GM23338 (cell line): ENCODE measurements around the gene PPIP5K2. TPM values are rescaled to one million over a fixed set of nuclear protein-coding genes. Genes with fewer than 3 reads are reported as not detected.

Experiments
- ATAC-seq: fragments of 200-7000 bp; cut with Tn5 transposase; 3 replicates; pipeline ENCODE4 v1.9.1; 2020
- DNase-seq: peaks from one replicate; pipeline ENCODE4 v3.0.0-alpha.2; 2015; ENCODE audit warnings: low spot score
- H2AFZ ChIP-seq: fragments of 200-600 bp; sonication (generic); 2 replicates; pipeline ENCODE4 v1.8.0; 2016; ENCODE audit warnings: antibody characterized with exemption, mild to moderate bottlenecking, moderate library complexity
- H3F3A ChIP-seq: fragments of 200-600 bp; sonication (generic); replicated peaks from 2 replicates; pipeline ENCODE4 v1.8.0; 2017; ENCODE audit warnings: antibody characterized with exemption, mixed run types, low read depth
- H3K27ac ChIP-seq: fragments of 200-600 bp; sonication (generic); 2 replicates; pipeline ENCODE4 v1.6.1; 2016; ENCODE audit warnings: low read depth
- H3K27me3 ChIP-seq: fragments of 200-600 bp; sonication (generic); 2 replicates; pipeline ENCODE4 v1.8.0; 2016; ENCODE audit warnings: mild to moderate bottlenecking, mixed run types, moderate library complexity; ENCODE audit not compliant: insufficient read depth
- H3K36me3 ChIP-seq: fragments of 200-600 bp; sonication (generic); 2 replicates; pipeline ENCODE4 v1.8.0; 2016; ENCODE audit warnings: mild to moderate bottlenecking; ENCODE audit not compliant: insufficient read depth
- H3K4me1 ChIP-seq: fragments of 200-600 bp; sonication (generic); 2 replicates; pipeline ENCODE4 v1.8.0; 2016; ENCODE audit warnings: mild to moderate bottlenecking, moderate library complexity; ENCODE audit not compliant: insufficient read depth
- H3K4me2 ChIP-seq: fragments of 200-600 bp; sonication (generic); 2 replicates; pipeline ENCODE4 v1.7.1; 2017; ENCODE audit warnings: mixed run types
- H3K4me3 ChIP-seq: fragments of 200-600 bp; sonication (generic); 2 replicates; pipeline ENCODE4 v1.6.1; 2016; ENCODE audit warnings: mixed run types
- H3K79me2 ChIP-seq: fragments of 200-600 bp; sonication (generic); replicated peaks from 2 replicates; pipeline ENCODE4 v1.8.0; 2017; ENCODE audit warnings: mild to moderate bottlenecking; ENCODE audit not compliant: insufficient read depth
- H3K9me2 ChIP-seq: fragments of 200-600 bp; sonication (generic); 2 replicates; pipeline ENCODE4 v1.8.0; 2017; ENCODE audit not compliant: insufficient read depth
- H4K20me1 ChIP-seq: fragments of 200-600 bp; sonication (generic); replicated peaks from 2 replicates; pipeline ENCODE4 v1.8.0; 2017; ENCODE audit warnings: mild to moderate bottlenecking; ENCODE audit not compliant: insufficient read depth
- H3K27ac Mint-ChIP-seq: 2 replicates; pipeline ENCODE4 v1.8.0; 2020; ENCODE audit warnings: inconsistent platforms, mild to moderate bottlenecking, moderate library complexity, mixed read lengths
- H3K27me3 Mint-ChIP-seq: 3 replicates; pipeline ENCODE4 v1.8.0; 2022; ENCODE audit warnings: low read depth, mild to moderate bottlenecking, moderate library complexity, mixed read lengths, inconsistent platforms; ENCODE audit not compliant: insufficient read depth, poor library complexity
- H3K36me3 Mint-ChIP-seq: 3 replicates; pipeline ENCODE4 v1.8.0; 2021; ENCODE audit warnings: low read depth, mild to moderate bottlenecking, inconsistent platforms, moderate library complexity, mixed read lengths
- H3K4me1 Mint-ChIP-seq: 3 replicates; pipeline ENCODE4 v1.8.0; 2020; ENCODE audit warnings: mild to moderate bottlenecking, inconsistent platforms, mixed read lengths
- H3K4me3 Mint-ChIP-seq: 3 replicates; pipeline ENCODE4 v1.8.0; 2021; ENCODE audit warnings: moderate library complexity, mild to moderate bottlenecking, inconsistent platforms, mixed read lengths
- H3K9me3 Mint-ChIP-seq: 3 replicates; pipeline ENCODE4 v1.8.0; 2020; ENCODE audit warnings: moderate library complexity, mild to moderate bottlenecking, inconsistent platforms, mixed read lengths
- CREB1 ChIP-seq: fragments of 250-450 bp; sonication (Bioruptor Pico); IDR thresholded peaks from 2 replicates; pipeline ENCODE4 v1.5.0; 2020; ENCODE audit warnings: low read depth, mild to moderate bottlenecking, moderate library complexity
- EZH2 ChIP-seq: fragments of 200-600 bp; sonication (generic); IDR thresholded peaks from one replicate; pipeline ENCODE4 v1.8.0; 2017; ENCODE audit warnings: antibody characterized with exemption, mild to moderate bottlenecking, low read depth; ENCODE audit not compliant: unreplicated experiment
- EZH2phosphoT487 ChIP-seq: fragments of 200-600 bp; sonication (generic); IDR thresholded peaks from one replicate; pipeline ENCODE4 v1.8.1; 2018; ENCODE audit warnings: antibody characterized with exemption; ENCODE audit not compliant: unreplicated experiment
- JUNB ChIP-seq: IDR thresholded peaks from one replicate; pipeline ENCODE4 v1.6.1; 2016; ENCODE audit warnings: antibody characterized with exemption; ENCODE audit not compliant: unreplicated experiment
- NANOG ChIP-seq: IDR thresholded peaks from 2 replicates; pipeline ENCODE4 v1.6.1; 2016; ENCODE audit warnings: antibody characterized with exemption, borderline replicate concordance
- POLR2AphosphoS5 ChIP-seq: IDR thresholded peaks from 2 replicates; pipeline ENCODE4 v1.6.1; 2016; ENCODE audit warnings: antibody characterized with exemption, low read depth
- ZNF114 ChIP-seq: fragments of 250-450 bp; sonication (Bioruptor Pico); IDR thresholded peaks from 2 replicates; pipeline ENCODE4 v1.5.0; 2020; ENCODE audit warnings: mild to moderate bottlenecking, moderate library complexity
- ZNF331 ChIP-seq: fragments of 250-450 bp; sonication (Bioruptor Pico); IDR thresholded peaks from 2 replicates; pipeline ENCODE4 v1.5.0; 2020; ENCODE audit warnings: low read depth, mild to moderate bottlenecking, moderate library complexity
- polyA plus RNA-seq: library from polyadenylated mRNA; unstranded; fragments of >200 nt; fragmentation: Nextera tagmentation; extraction: Ambion mirVana; gene quantifications from 2 replicates; pipeline ENCODE4 v1.2.1, GENCODE V29; 2016
- total RNA-seq: library from RNA; depleted of rRNA; stranded (reverse); fragments of >200 nt; shearing (Covaris generic); gene quantifications from 2 replicates; pipeline ENCODE4 v1.2.3, GENCODE V29; 2014
- TF ChIP-seq, protein P1 (sequence below): IDR thresholded peaks from one replicate; pipeline ENCODE4 v1.6.1; 2018; ENCODE audit warnings: antibody characterized with exemption; ENCODE audit not compliant: unreplicated experiment
- TF ChIP-seq, protein P2 (sequence below), 2 experiments: fragments of 200-600 bp in 1 of 2; sonication (generic) in 1 of 2; conservative IDR thresholded peaks; 2 replicates each; pipeline versions ENCODE4 v1.5.1 to v1.6.1; 2016 to 2017; ENCODE audit warnings: antibody characterized with exemption in 2 of 2, low read depth in 2 of 2, mild to moderate bottlenecking in 2 of 2, moderate library complexity in 1 of 2
- TF ChIP-seq, protein P3 (sequence below): fragments of 250-450 bp; sonication (Bioruptor Pico); IDR thresholded peaks from 2 replicates; pipeline ENCODE4 v1.5.0; 2020; ENCODE audit warnings: mild to moderate bottlenecking, moderate library complexity
- TF ChIP-seq, protein P4 (sequence below): IDR thresholded peaks from 2 replicates; pipeline ENCODE4 v1.6.1; 2016; ENCODE audit warnings: antibody characterized with exemption

The PPIP5K2 gene
- total and polyA plus RNA-seq, 2 experiments from 2014 or later, result 41.7 to 45.4 TPM

DNA sequence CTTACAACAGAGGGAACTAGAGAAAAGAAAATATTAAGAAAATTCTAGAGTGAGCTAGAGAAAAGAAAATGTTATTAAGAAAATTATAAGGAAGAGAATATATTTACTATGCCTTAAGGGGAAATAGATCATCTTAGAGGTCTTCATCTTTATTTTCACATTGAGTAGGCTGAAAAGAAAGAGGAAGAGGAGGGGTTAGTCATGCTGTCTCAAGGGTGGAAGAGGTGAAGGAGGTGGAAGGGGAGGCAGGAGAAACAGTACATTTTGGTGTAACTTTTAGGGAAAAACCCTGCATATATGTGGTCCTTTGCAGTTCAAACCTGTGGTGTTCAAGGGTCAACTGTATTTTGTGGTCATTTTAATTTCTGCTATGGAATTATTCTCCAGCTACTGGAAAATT, 46.6 kb downstream of the PPIP5K2 start (continued):
- TF ChIP-seq, protein P1, sequence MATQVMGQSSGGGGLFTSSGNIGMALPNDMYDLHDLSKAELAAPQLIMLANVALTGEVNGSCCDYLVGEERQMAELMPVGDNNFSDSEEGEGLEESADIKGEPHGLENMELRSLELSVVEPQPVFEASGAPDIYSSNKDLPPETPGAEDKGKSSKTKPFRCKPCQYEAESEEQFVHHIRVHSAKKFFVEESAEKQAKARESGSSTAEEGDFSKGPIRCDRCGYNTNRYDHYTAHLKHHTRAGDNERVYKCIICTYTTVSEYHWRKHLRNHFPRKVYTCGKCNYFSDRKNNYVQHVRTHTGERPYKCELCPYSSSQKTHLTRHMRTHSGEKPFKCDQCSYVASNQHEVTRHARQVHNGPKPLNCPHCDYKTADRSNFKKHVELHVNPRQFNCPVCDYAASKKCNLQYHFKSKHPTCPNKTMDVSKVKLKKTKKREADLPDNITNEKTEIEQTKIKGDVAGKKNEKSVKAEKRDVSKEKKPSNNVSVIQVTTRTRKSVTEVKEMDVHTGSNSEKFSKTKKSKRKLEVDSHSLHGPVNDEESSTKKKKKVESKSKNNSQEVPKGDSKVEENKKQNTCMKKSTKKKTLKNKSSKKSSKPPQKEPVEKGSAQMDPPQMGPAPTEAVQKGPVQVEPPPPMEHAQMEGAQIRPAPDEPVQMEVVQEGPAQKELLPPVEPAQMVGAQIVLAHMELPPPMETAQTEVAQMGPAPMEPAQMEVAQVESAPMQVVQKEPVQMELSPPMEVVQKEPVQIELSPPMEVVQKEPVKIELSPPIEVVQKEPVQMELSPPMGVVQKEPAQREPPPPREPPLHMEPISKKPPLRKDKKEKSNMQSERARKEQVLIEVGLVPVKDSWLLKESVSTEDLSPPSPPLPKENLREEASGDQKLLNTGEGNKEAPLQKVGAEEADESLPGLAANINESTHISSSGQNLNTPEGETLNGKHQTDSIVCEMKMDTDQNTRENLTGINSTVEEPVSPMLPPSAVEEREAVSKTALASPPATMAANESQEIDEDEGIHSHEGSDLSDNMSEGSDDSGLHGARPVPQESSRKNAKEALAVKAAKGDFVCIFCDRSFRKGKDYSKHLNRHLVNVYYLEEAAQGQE, result no peak
- no peak for TF ChIP-seq POLR2AphosphoS5

DNA sequence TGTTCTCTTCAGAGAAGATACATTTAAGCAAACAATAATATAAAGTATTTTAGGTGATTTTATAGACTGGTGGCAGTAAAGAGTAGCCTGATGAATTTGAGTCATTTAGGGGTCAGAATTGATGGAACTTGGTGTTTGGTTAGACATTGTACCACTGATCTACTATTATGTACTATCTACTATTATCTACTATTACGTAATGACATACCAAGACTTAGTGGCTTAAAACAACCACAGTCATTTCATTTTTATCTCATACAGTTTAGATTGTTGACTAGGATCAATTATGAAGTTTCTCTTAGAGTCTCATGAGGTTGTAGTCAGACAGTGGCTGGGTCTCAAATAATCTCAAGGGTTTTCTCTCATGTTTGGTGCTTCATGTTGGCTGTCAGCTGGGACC, 54.0 kb downstream of the PPIP5K2 start:
- H3K36me3 Mint-ChIP-seq, result no peaks in the 10 kb centered on the region
- Histone ChIP-seq H3K79me2 (no peaks in the 10 kb centered on the region), H3K27me3 (no peaks in the 10 kb centered on the region), H3K4me3 (no peak overlapping the region), H3K27ac (no peak overlapping the region), H3K36me3 (peaks cover 7% of the 10 kb centered on the region; the same call in 1 of the 2 replicates), H3K4me2 (no peak overlapping the region), H4K20me1 (no peaks in the 10 kb centered on the region), H2AFZ (no peak overlapping the region), H3F3A (no peaks in the 10 kb centered on the region), H3K9me2 (no peaks in the 10 kb centered on the region), H3K4me1 (peaks cover 5% of the 10 kb centered on the region; the same call in 1 of the 2 replicates)
- no peaks in the 10 kb centered on the region for H3K9me3 Mint-ChIP-seq
- H3K4me3 Mint-ChIP-seq, result no peak overlapping the region
- peaks cover 8% of the 10 kb centered on the region; the same call in 2 of the 3 replicates for H3K4me1 Mint-ChIP-seq
- ATAC-seq (no peak), DNase-seq (no peak)
- H3K27ac Mint-ChIP-seq, result no peak overlapping the region
- H3K27me3 Mint-ChIP-seq, result no peaks in the 10 kb centered on the region
- TF ChIP-seq, protein P2, sequence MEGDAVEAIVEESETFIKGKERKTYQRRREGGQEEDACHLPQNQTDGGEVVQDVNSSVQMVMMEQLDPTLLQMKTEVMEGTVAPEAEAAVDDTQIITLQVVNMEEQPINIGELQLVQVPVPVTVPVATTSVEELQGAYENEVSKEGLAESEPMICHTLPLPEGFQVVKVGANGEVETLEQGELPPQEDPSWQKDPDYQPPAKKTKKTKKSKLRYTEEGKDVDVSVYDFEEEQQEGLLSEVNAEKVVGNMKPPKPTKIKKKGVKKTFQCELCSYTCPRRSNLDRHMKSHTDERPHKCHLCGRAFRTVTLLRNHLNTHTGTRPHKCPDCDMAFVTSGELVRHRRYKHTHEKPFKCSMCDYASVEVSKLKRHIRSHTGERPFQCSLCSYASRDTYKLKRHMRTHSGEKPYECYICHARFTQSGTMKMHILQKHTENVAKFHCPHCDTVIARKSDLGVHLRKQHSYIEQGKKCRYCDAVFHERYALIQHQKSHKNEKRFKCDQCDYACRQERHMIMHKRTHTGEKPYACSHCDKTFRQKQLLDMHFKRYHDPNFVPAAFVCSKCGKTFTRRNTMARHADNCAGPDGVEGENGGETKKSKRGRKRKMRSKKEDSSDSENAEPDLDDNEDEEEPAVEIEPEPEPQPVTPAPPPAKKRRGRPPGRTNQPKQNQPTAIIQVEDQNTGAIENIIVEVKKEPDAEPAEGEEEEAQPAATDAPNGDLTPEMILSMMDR (conservative IDR thresholded peaks at IDR 0.05; ENCODE audit: low read depth in 2 of 2), result no peak
- no peak for TF ChIP-seq EZH2phosphoT487
- no peak for TF ChIP-seq CREB1 (CRISPR knock-in tag)
- TF ChIP-seq NANOG, result no peak
- TF ChIP-seq, protein P3, sequence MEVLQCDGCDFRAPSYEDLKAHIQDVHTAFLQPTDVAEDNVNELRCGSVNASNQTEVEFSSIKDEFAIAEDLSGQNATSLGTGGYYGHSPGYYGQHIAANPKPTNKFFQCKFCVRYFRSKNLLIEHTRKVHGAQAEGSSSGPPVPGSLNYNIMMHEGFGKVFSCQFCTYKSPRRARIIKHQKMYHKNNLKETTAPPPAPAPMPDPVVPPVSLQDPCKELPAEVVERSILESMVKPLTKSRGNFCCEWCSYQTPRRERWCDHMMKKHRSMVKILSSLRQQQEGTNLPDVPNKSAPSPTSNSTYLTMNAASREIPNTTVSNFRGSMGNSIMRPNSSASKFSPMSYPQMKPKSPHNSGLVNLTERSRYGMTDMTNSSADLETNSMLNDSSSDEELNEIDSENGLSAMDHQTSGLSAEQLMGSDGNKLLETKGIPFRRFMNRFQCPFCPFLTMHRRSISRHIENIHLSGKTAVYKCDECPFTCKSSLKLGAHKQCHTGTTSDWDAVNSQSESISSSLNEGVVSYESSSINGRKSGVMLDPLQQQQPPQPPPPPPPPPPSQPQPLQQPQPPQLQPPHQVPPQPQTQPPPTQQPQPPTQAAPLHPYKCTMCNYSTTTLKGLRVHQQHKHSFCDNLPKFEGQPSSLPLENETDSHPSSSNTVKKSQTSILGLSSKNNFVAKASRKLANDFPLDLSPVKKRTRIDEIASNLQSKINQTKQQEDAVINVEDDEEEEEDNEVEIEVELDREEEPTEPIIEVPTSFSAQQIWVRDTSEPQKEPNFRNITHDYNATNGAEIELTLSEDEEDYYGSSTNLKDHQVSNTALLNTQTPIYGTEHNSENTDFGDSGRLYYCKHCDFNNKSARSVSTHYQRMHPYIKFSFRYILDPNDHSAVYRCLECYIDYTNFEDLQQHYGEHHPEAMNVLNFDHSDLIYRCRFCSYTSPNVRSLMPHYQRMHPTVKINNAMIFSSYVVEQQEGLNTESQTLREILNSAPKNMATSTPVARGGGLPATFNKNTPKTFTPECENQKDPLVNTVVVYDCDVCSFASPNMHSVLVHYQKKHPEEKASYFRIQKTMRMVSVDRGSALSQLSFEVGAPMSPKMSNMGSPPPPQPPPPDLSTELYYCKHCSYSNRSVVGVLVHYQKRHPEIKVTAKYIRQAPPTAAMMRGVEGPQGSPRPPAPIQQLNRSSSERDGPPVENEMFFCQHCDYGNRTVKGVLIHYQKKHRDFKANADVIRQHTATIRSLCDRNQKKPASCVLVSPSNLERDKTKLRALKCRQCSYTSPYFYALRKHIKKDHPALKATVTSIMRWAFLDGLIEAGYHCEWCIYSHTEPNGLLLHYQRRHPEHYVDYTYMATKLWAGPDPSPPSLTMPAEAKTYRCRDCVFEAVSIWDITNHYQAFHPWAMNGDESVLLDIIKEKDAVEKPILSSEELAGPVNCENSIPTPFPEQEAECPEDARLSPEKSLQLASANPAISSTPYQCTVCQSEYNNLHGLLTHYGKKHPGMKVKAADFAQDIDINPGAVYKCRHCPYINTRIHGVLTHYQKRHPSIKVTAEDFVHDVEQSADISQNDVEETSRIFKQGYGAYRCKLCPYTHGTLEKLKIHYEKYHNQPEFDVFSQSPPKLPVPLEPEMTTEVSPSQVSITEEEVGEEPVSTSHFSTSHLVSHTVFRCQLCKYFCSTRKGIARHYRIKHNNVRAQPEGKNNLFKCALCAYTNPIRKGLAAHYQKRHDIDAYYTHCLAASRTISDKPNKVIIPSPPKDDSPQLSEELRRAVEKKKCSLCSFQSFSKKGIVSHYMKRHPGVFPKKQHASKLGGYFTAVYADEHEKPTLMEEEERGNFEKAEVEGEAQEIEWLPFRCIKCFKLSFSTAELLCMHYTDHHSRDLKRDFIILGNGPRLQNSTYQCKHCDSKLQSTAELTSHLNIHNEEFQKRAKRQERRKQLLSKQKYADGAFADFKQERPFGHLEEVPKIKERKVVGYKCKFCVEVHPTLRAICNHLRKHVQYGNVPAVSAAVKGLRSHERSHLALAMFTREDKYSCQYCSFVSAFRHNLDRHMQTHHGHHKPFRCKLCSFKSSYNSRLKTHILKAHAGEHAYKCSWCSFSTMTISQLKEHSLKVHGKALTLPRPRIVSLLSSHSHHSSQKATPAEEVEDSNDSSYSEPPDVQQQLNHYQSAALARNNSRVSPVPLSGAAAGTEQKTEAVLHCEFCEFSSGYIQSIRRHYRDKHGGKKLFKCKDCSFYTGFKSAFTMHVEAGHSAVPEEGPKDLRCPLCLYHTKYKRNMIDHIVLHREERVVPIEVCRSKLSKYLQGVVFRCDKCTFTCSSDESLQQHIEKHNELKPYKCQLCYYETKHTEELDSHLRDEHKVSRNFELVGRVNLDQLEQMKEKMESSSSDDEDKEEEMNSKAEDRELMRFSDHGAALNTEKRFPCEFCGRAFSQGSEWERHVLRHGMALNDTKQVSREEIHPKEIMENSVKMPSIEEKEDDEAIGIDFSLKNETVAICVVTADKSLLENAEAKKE (CRISPR knock-in tag), result no peak
- TF ChIP-seq, protein P4, sequence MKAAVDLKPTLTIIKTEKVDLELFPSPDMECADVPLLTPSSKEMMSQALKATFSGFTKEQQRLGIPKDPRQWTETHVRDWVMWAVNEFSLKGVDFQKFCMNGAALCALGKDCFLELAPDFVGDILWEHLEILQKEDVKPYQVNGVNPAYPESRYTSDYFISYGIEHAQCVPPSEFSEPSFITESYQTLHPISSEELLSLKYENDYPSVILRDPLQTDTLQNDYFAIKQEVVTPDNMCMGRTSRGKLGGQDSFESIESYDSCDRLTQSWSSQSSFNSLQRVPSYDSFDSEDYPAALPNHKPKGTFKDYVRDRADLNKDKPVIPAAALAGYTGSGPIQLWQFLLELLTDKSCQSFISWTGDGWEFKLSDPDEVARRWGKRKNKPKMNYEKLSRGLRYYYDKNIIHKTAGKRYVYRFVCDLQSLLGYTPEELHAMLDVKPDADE, result no peak
- TF ChIP-seq POLR2AphosphoS5, result no peak
- no peak for TF ChIP-seq ZNF331 (CRISPR knock-in tag)
- no peak for TF ChIP-seq EZH2
- TF ChIP-seq JUNB, result no peak
- TF ChIP-seq ZNF114 (CRISPR knock-in tag), result no peak
